ENCODE results near the gene C3orf62. TPM values are rescaled to one million over a fixed set of nuclear protein-coding genes. Genes with fewer than 3 reads are reported as not detected.

C3orf62 gene
- 1 to 10 TPM; 4.5 to 7.8 (median 5.5) TPM for total RNA-seq
- long read RNA-seq, donor 1, full-length matches to known transcripts = 2 of 5 reads
- long read RNA-seq, donor 1, partial matches to known transcripts = 0 of 5 reads
- long read RNA-seq, donor 1, other reads (novel, unspliced or antisense) = 3 of 5 reads
- long read RNA-seq, donor 2 = 0 reads

GRCh38 chr3:49276475-49277382, at the start of gene C3orf62:
TSS of gene C3orf62 (minus strand) at chr3:49277232. CDS start at chr3:49276872, 360 bp downstream.
- H3K4me1 ChIP-seq (ENCODE audit: low read depth) = peaks cover 15% of the 10 kb centered on the region
- peak within 1 kb of the TSS; percentile 7 for H3K4me3 ChIP-seq
- H3K9me3 ChIP-seq = no peaks in the 10 kb centered on the region
- no peak for TF ChIP-seq CTCF (IDR thresholded peaks at IDR 0.05)
- intact Hi-C loops (cut with DNase I, micrococcal nuclease) = no loop called here
- no peaks in the 10 kb centered on the region for H3K36me3 ChIP-seq (ENCODE audit: low read depth)
- DNase-seq (peak; percentile 92 to 95 (median 94)), ATAC-seq (peak; percentile 95)

GRCh38 chr3:49324768-49325167, 47.7 kb upstream of the C3orf62 start:
- peaks cover 25% of the 10 kb centered on the region for H3K36me3 ChIP-seq (ENCODE audit: low read depth)
- TF ChIP-seq CTCF (IDR thresholded peaks at IDR 0.05) = no peak
- H3K4me1 ChIP-seq (ENCODE audit: low read depth) = no peaks in the 10 kb centered on the region
- intact Hi-C loops (cut with DNase I, micrococcal nuclease) = no loop called here
- ATAC-seq (no peak), DNase-seq (no peak)
- no peak overlapping the region for H3K4me3 ChIP-seq
- H3K9me3 ChIP-seq = no peaks in the 10 kb centered on the region

DNA sequence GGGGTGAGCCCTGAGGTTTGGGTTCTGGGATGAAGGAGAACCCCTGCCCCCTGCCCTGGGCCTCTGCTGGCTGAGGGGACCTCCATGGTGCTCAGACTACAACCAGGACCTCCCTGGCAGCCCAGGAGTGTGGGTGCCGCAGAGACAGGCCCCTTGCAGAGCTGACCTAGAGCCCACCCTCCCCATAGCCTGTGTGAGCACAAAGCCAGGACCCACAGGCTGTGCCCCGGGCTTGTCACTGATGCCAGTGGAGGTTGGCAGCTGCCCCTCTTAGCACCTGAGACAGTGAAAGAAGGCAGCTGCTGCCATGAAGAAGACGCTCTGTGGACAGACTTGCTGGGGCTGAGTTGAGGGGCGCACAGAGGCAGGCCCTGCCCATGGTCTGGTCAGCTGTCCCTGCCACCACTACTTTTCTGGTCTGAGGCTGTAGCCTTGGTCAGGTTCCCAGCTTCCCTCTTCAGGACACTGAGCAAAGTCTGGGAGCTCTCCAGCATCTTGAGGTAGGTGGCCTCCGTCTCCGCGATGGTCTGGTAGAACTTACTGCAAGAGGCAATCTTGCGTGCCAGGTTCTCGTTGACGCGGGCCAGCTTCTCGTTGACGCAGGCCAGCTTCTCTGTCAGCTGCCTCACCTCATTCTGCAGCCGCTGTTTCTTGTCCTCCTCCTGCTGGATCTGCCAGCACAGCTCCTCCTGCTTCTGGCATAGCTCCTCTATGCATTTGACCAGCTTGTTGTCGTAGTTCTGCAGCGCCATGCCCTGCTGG, 39.8 kb upstream of the C3orf62 start:
- Histone ChIP-seq H3K4me3 (no peak overlapping the region), H3K36me3 (ENCODE audit: low read depth) (no peaks in the 10 kb centered on the region), H3K4me1 (ENCODE audit: low read depth) (no peaks in the 10 kb centered on the region), H3K9me3 (no peaks in the 10 kb centered on the region)
- ATAC-seq (no peak), DNase-seq (no peak)
- intact Hi-C loops (cut with DNase I, micrococcal nuclease) = no loop called here
- no peak for TF ChIP-seq CTCF (IDR thresholded peaks at IDR 0.05)

DNA sequence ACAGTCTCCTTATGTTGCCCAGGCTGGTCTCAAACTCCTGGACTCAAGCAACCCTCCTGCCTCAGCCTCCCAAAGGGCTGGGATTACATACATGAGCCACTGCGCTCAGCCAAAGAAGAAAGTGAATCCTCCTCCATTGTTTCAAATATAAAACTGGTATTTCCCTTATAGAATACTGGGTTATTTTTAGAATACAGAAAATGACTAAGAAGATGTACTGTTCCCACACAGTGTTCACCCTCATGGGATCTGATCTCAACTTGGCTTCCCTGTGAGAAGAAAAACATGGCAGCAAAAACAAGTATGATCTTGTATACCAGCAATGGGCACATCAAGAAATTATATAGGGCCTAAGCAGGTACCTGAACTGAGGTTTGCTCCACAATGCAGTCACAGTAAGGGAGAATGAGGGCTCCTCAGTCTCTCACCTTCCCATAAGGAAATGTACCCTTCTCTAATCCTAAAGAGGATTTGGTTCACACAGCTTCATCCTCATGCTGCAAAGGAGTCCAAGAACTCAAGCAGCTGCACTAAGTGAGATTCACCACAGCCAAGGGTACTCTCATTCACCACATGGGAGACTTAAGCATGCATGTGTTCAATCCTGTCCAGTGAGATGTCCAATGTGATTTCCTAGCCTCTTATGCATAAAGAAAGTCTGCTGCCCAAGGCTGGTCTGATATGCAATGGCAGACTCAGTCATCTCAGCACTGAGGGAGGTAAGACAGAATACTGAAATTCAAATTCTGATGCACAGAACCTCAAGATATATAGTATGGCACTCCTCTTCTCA, 37.1 kb upstream of the C3orf62 start:
- DNase-seq (no peak), ATAC-seq (no peak)
- Histone ChIP-seq H3K9me3 (no peaks in the 10 kb centered on the region), H3K36me3 (ENCODE audit: low read depth) (no peaks in the 10 kb centered on the region), H3K4me3 (no peak overlapping the region), H3K4me1 (ENCODE audit: low read depth) (no peaks in the 10 kb centered on the region)
- intact Hi-C loops (cut with DNase I, micrococcal nuclease) = no loop called here
- no peak for TF ChIP-seq CTCF (IDR thresholded peaks at IDR 0.05)

- Histone ChIP-seq H3K36me3 (ENCODE audit: low read depth) (no peaks in the 10 kb centered on the region), H3K4me1 (ENCODE audit: low read depth) (no peaks in the 10 kb centered on the region), H3K9me3 (no peaks in the 10 kb centered on the region), H3K4me3 (no peak overlapping the region)
- no peak for DNase-seq
- intact Hi-C loops (cut with DNase I, micrococcal nuclease) = no loop called here
- no peak for ATAC-seq
- TF ChIP-seq CTCF (IDR thresholded peaks at IDR 0.05) = no peak
Measured at GRCh38 chr3:49311283-49311682, 34.3 kb upstream of the C3orf62 start.

All from mucosa of descending colon (tissue), 3 donors.